Hepatic stellate cell (primary cell): ENCODE results near the gene MAML3.

ENCODE experiments used
- DNase-seq: peaks from one replicate; pipeline ENCODE4 v3.0.0; 2011; ENCODE audit warnings: low spot score

The MAML3 gene

DNA sequence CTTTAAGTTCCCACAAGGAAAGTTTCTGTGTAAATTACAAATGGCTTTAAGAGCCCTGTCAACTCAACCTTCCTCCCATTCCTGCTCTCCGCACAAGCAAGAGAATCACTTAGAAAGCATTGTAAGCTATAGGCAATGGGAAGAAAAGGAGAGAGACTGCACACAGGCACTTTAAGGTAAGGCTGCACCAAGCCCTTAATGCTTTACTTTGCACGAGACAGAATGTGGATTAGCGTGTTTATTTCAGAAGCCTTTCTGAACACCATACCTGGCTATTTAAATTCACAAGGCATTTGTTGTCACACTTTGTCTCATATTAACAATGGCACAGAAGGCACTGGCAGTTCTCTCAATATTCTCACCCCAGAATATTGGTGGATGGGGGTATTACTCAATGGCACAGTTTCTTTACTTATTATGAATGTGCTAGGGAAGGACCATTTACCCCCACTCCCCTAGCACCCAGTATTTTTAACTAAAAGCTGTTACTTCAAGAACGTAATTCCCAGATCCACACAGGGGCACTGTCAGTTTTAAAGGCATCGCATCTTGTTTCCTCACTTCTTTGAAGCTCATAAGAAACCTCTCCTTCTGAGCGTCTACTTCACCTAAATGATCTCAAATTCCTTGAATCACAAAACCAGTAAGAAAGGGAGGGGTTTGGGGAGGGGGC lies 150.0 kb downstream of the MAML3 start:
- DNase-seq = no peak

GRCh38 chr4:140000232-140000631 lies 153.8 kb downstream of the MAML3 start:
- DNase-seq = no peak

DNA sequence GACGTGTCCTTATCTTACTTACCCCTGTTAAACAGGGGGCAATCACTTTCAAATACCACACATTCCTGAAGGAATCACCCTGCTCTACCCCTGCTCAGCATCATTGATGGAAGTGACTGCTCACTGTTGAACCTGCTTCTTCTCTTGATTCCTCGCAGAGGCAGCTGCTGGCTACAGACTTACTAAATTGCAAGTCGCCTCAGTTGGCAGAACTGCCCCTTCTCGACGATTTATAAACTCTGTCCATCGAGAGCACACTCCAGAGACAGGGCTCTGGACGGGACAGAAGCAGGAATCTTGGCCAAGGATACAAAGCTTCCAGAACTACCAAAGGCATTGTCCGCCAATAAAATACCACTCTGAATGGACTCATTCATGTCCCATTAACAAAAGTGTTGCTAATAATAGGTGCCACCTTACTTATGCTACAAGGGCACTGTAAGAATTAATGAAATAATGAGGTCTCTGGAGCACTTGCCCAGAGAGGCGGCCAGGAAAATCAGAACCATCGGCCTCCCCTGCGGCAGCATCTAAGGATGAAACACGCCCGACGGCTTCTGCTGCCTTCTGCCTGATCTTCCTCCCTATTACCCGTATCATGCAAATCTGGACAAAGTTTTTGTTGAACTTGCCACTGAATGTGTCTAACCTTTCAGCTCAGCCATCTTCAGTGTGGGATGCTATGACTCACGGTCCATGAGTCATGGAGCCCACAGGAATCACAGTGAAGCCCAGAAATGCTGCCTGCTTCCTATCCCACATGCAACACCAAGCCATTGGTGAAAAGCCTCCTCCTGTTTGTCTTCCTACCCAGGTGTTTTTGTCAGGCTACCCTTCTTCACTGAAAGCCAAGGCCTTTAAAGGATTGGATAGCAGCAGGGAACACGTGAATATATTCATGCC lies 164.9 kb downstream of the MAML3 start:
- peak; percentile 81 for DNase-seq

- no peak for DNase-seq
These were observed 166.5 kb downstream of the MAML3 start for GRCh38 chr4:139987502-139987850.

GRCh38 chr4:139986689-139987501 lies 167.1 kb downstream of the MAML3 start:
- no peak for DNase-seq

GRCh38 chr4:139986106-139986505 lies 167.9 kb downstream of the MAML3 start:
- no peak for DNase-seq

DNA sequence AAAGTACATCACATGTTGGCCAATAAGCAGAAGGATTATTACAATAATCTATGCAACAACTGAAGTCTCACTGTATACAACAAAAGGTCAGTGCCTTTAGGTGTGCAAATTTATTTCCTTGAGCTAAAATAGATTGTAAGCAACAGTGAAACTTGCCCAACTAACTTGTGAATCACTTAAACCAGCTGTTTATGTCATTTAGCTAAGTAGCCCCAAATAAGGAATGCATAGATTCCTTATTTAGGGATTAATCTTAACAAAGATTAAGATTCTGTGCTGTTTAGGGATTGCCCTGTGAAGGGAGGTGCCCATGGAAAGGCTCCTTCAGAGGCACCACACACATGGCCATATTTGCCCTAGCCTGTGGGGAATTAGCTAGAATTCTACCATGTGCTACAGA lies 168.6 kb downstream of the MAML3 start:
- DNase-seq = no peak

DNA sequence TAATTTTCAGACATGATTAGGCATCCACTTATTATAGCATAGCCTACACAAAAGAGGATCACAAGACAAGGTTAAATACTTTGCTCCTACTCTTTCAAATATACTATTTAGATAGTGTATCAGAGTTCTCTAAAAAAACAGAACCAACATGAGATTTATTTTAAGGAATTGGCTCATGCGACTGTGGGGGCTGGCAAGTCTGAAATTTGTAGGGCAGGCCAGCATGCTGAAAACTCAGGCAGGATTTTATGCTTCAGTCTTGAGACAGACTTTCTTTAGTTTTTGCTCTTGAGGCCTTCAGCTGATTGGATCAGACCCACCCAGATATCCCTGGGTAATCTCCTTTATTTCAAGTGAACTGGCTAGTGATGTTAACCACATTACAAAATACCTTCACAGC lies 169.5 kb downstream of the MAML3 start:
- no peak for DNase-seq

DNA sequence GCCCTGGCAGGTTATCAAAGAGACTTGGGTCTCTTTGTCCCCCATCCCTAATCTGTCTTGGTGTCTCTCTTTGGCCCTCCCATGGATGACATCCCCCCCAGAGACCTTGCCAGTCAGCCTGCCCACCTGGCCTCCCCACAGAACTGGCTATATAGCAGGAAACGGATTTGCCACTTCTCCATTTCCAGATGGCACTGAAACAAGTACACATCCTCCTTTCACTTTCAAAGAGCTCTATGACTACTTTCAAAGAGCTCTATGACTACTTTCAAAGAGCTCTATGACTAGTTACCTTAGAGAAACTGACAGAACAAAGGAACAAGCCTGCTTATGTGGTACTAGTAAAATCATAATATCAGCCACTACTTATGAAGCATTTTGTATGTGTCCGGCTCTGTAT lies 175.3 kb downstream of the MAML3 start:
- DNase-seq = no peak

DNA sequence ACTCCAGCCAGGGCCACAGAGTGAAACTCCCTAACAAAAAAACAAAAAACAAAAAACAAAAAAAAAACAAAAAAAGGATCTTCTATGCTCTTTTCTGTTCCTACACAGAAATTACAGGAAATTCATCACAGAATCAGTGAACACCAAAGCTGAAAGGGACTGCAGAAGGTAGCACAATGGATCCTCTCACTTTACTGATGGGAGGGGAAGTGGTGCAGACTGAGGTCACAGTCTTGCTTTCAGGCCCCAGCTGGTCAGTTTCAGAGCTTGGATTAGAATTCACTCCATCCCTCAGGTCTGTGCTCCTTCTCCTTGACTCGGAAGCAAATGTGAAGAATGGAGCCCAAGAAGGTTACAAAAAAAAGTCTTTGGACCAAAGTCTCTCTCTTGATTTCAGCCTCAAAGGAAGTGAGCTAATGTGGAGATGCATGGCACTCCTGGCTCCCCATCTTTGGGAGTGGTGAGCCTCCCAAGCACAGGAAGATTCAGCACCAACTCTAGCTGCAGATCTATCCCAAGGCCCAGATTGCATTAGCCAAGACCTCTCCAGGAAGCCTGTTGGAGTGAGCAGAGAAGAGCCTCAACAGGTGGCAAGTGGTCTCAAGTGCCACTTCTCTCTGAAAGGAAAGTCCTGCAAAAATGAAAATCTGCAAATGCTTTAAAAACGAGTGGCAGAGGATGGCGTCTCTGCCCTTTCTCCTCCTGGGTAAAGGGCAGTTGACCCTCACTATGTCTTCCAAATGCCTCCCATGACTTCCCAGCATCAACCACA lies 176.0 kb downstream of the MAML3 start:
- no peak for DNase-seq

- DNase-seq = no peak
These were observed 178.1 kb downstream of the MAML3 start for GRCh38 chr4:139975830-139976272.

DNA sequence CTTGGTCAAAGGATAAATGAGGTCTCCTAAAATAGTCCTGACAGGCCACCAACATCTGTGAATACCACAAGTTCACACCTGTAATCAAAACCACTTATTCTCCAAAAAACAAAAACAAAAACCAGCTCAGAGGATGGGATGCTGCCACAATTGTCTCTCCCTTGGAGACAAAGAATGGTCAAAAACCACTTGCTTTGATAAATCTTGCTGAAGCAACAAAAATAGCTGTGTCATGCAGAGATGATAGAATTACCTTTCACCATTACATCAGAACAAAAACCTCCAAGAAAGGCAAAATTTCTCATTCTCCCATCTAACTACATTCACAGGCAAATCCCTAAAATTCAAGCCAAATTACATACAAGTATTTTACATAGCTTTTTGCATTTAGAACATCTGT lies 180.4 kb downstream of the MAML3 start:
- DNase-seq = no peak

DNA sequence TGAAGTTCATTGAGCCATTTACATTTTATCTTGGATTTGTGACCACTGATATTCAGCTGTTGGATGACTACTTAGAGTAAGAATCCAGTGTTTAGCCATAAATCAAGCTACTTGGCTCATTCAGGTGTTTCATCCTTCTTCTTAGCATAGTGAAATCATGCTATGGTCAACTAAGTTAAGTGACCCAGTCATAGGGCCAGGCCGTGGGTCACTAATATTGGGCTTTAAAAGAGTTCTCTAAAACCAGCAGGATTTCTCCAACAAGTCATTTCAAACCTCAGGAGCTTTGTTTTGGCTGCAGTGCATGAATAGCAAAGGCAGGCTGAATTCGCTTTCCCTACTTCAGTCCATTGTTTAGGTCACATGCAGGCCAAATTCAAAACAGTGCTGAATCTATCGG lies 181.0 kb downstream of the MAML3 start:
- no peak for DNase-seq

- no peak for DNase-seq
These were observed 181.7 kb downstream of the MAML3 start for GRCh38 chr4:139972305-139972704.

DNA sequence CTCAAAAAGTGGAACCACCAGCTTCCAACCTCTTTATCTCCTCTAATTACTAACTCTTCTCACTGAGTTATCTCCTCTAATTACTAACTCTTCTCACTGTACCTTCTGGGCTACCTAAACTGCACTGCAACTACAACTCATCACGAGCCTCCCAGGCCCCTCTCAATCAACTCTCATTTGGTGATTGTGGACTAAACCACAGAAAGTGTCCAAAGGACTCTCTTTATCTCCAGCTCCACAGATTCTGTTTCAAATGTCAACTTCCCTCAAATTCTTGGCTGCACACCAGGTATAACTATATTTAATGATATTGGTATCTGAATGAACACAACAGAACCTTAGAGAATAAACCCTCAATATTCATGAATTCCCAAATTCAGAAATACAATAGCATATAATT lies 182.9 kb downstream of the MAML3 start:
- DNase-seq = no peak

DNA sequence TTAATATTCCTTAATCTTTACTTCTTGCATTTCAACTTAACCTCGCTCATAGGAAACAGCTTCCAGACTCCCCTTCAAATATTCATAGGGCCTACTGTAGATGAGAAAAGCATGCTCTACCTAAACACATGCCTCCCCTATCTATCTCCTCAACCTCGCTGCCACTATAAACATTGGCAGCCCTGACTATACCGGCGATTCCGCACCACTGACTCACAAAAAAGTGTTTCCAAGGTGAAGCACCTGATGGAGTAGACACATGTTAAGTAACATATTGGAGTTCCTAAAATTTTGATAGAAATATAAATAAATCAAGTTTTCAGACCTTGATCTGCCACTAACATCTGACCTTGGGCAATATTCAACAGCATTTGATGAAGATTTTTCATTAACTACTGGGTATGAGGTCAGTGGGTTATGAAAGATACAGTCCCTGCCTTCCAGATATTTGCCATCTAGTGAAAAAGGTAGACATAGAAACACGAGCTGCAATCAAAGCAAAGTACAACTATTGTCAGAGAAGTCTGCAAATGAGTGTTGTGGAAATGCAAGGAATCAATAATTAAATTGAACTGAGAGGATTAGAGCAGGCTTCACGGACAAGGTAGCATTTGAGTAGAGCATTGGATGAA lies 184.2 kb downstream of the MAML3 start:
- DNase-seq = no peak

GRCh38 chr4:139968831-139969230 lies 185.2 kb downstream of the MAML3 start:
- no peak for DNase-seq

- no peak for DNase-seq
These were observed 187.6 kb downstream of the MAML3 start for GRCh38 chr4:139966383-139966782.

- DNase-seq = no peak
These were observed 188.2 kb downstream of the MAML3 start for GRCh38 chr4:139965789-139966188.

GRCh38 chr4:139963708-139964107 lies 190.3 kb downstream of the MAML3 start:
- DNase-seq = no peak

GRCh38 chr4:139962130-139962684 lies 191.8 kb downstream of the MAML3 start:
- no peak for DNase-seq
